DMS53 (cell line): ENCODE results near the gene ANXA3.
"Not testable (repeated sequence)": the region's sequence is repeated elsewhere in the genome, so short reads cannot be mapped to it uniquely, and the experiment has no call there.

Experiments
- DNase-seq: peaks from one replicate; lab custom pipeline; 2025; lab: John Stamatoyannopoulos, UW

The ANXA3 gene

GRCh38 chr4:78551420-78552351 lies at the start of gene ANXA3:
Gene ANXA3 (plus strand): TSS chr4:78551770. CDS start chr4:78554474, 2,704 bp downstream.
- DNase-seq: peak; percentile 43

- DNase-seq: not testable (repeated sequence)
Observed at GRCh38 chr4:78506260-78506659, 45.3 kb upstream of the ANXA3 start.

- DNase-seq: no peak
Observed at GRCh38 chr4:78509043-78509442, 42.5 kb upstream of the ANXA3 start.

- DNase-seq: no peak
Observed at GRCh38 chr4:78510108-78510507, 41.5 kb upstream of the ANXA3 start.

GRCh38 chr4:78510681-78511080 lies 40.9 kb upstream of the ANXA3 start:
- no peak for DNase-seq

GRCh38 chr4:78512357-78512920 lies 39.1 kb upstream of the ANXA3 start:
- DNase-seq: no peak

GRCh38 chr4:78513411-78513975 lies 38.1 kb upstream of the ANXA3 start:
- no peak for DNase-seq

- DNase-seq: peak; percentile 61
Observed at GRCh38 chr4:78517050-78517652, 34.4 kb upstream of the ANXA3 start.

GRCh38 chr4:78518561-78518960 lies 33.0 kb upstream of the ANXA3 start:
- no peak for DNase-seq

GRCh38 chr4:78519962-78520361 lies 31.6 kb upstream of the ANXA3 start:
- DNase-seq: no peak

- DNase-seq: no peak
Observed at GRCh38 chr4:78520808-78521226, 30.8 kb upstream of the ANXA3 start.

- no peak for DNase-seq
Observed at GRCh38 chr4:78524009-78524408, 27.6 kb upstream of the ANXA3 start.

GRCh38 chr4:78525559-78525958 lies 26.0 kb upstream of the ANXA3 start:
- no peak for DNase-seq

- DNase-seq: no peak
Observed at GRCh38 chr4:78527103-78527502, 24.5 kb upstream of the ANXA3 start.

GRCh38 chr4:78527555-78527954 lies 24.0 kb upstream of the ANXA3 start:
- no peak for DNase-seq

GRCh38 chr4:78528327-78528726 lies 23.2 kb upstream of the ANXA3 start:
- no peak for DNase-seq

GRCh38 chr4:78529569-78530209 lies 21.9 kb upstream of the ANXA3 start:
- no peak for DNase-seq

GRCh38 chr4:78532046-78532445 lies 19.5 kb upstream of the ANXA3 start:
- DNase-seq: no peak

- no peak for DNase-seq
Observed at GRCh38 chr4:78533854-78534253, 17.7 kb upstream of the ANXA3 start.

- DNase-seq: no peak
Observed at GRCh38 chr4:78534286-78534955, 17.1 kb upstream of the ANXA3 start.

GRCh38 chr4:78542373-78542772 lies 9.2 kb upstream of the ANXA3 start:
- DNase-seq: no peak
